Mammary epithelial cell (primary cell): ENCODE results near the gene RNU1-4.
"Not testable (repeated sequence)": the region's sequence is repeated elsewhere in the genome, so short reads cannot be mapped to it uniquely, and the experiment has no call there.

ENCODE experiments used
- EZH2 ChIP-seq: IDR thresholded peaks from 2 replicates; pipeline ENCODE4 v1.6.1; 2012; ENCODE audit warnings: low read length, inconsistent platforms, borderline replicate concordance
- TF ChIP-seq, protein P1 (sequence below), 2 donors: IDR thresholded peaks in 1 of 2; conservative IDR thresholded peaks in 1 of 2; 2 replicates each; pipeline ENCODE4 v1.5.1; 2011 to 2012; ENCODE audit warnings: inconsistent platforms in 2 of 2, low read length in 2 of 2, mild to moderate bottlenecking in 2 of 2, control low read depth in 1 of 2, low read depth in 1 of 2; ENCODE audit not compliant: insufficient read depth in 1 of 2; ENCODE audit errors: extremely low read depth in 1 of 2

DNA sequence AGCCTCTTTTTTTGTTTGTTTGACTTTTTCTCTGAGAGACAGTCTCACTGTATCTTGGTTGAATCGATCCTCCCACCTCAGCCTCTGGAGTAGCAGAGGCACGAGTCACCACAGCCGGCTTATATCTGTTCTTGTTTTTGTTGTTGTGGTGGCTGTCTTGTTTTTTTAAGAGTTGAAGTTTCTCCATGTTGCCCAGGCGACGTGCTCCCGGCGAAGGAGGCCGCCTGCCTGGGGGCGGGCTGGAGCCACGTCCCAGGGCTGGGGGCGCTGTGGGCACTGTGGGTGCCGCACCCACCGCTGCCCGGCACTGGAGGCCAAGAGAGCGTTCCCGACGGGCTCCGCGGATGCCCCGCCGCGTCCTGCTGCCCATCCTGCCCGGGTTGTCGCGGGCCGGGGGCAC, 8.4 kb downstream of the RNU1-4 start:
- TF ChIP-seq, protein P1, sequence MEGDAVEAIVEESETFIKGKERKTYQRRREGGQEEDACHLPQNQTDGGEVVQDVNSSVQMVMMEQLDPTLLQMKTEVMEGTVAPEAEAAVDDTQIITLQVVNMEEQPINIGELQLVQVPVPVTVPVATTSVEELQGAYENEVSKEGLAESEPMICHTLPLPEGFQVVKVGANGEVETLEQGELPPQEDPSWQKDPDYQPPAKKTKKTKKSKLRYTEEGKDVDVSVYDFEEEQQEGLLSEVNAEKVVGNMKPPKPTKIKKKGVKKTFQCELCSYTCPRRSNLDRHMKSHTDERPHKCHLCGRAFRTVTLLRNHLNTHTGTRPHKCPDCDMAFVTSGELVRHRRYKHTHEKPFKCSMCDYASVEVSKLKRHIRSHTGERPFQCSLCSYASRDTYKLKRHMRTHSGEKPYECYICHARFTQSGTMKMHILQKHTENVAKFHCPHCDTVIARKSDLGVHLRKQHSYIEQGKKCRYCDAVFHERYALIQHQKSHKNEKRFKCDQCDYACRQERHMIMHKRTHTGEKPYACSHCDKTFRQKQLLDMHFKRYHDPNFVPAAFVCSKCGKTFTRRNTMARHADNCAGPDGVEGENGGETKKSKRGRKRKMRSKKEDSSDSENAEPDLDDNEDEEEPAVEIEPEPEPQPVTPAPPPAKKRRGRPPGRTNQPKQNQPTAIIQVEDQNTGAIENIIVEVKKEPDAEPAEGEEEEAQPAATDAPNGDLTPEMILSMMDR (conservative IDR thresholded peaks at IDR 0.05 in 1 of 2, IDR thresholded peaks at IDR 0.05 in 1 of 2; ENCODE audit: extremely low read depth in 1 of 2, insufficient read depth in 1 of 2, low read depth in 1 of 2, low read length in 2 of 2), result not testable (repeated sequence)
- not testable (repeated sequence) for TF ChIP-seq EZH2
